ENCODE data around the gene TAC3. TPM values are rescaled to one million over a fixed set of nuclear protein-coding genes. Genes with fewer than 3 reads are reported as not detected.

The TAC3 gene
- total RNA-seq, 1 experiment from 2014 or later: 6.2 TPM

- H3K27ac ChIP-seq (ENCODE audit: insufficient read length, low read depth, low read length): no peak overlapping the region
- H2BK120ac ChIP-seq (ENCODE audit: low read depth, low read length, poor library complexity, severe bottlenecking): no peak overlapping the region
- TF ChIP-seq CTCF (conservative IDR thresholded peaks at IDR 0.05): no peak
- H3K27me3 ChIP-seq (ENCODE audit: insufficient read depth, low read length): no peaks in the 10 kb centered on the region
- H4K8ac ChIP-seq (replicated peaks; ENCODE audit: insufficient read length, low read depth, low read length): no peak overlapping the region
- no peak overlapping the region for H3K18ac ChIP-seq (ENCODE audit: insufficient read length, low read depth, low read length)
- H4K91ac ChIP-seq (ENCODE audit: insufficient read length, low read depth, low read length): no peak overlapping the region
- no peak overlapping the region for H2AFZ ChIP-seq (ENCODE audit: low read length)
- no peaks in the 10 kb centered on the region for H3K79me2 ChIP-seq (ENCODE audit: insufficient read depth, low read length)
- H4K5ac ChIP-seq (ENCODE audit: insufficient read length, low read depth, low read length): no peak overlapping the region
- H2BK20ac ChIP-seq (ENCODE audit: low read depth, low read length, poor library complexity, severe bottlenecking): no peak overlapping the region
- Mint-ChIP-seq H3K27me3 (ENCODE audit: low read depth) (peaks cover 8% of the 10 kb centered on the region), H3K4me3 (no peak overlapping the region), H3K36me3 (ENCODE audit: insufficient read depth in 1 of 3, low read depth in 3 of 3) (no peaks in the 10 kb centered on the region; a peak in 1 of 7 replicates), H3K4me1 (peaks cover 3 to 13% of the 10 kb centered on the region in 2 experiments), H3K27ac (no peak overlapping the region), H3K9me3 (no peaks in the 10 kb centered on the region)
- no peak overlapping the region for H3K4ac ChIP-seq (ENCODE audit: low read depth, low read length)
- H3K79me1 ChIP-seq (ENCODE audit: insufficient read depth, low read depth, low read length, poor library complexity, severe bottlenecking): no peaks in the 10 kb centered on the region
- no peaks in the 10 kb centered on the region for H4K20me1 ChIP-seq (ENCODE audit: control insufficient read depth, insufficient read depth, insufficient read length)
- H2BK12ac ChIP-seq (ENCODE audit: insufficient read length, low read depth, low read length): no peak overlapping the region
- no peak overlapping the region for H2BK15ac ChIP-seq (ENCODE audit: low read depth, low read length)
- H3K14ac ChIP-seq (ENCODE audit: insufficient read depth, low read length): no peak overlapping the region
- H3T11ph ChIP-seq (ENCODE audit: low read length): no peak overlapping the region
- H3K23ac ChIP-seq (ENCODE audit: insufficient read length, low read depth, low read length): no peak overlapping the region
- no peak for DNase-seq
- no peak overlapping the region for H2BK5ac ChIP-seq (ENCODE audit: insufficient read length, low read length)
- H3K56ac ChIP-seq (ENCODE audit: insufficient read length, low read depth, low read length): no peak overlapping the region
- no CpG with 5 or more reads among the region's 6 CpGs for WGBS (ENCODE audit: extremely low coverage, insufficient read length, low lambda C conversion rate)
- no peaks in the 10 kb centered on the region for H3K23me2 ChIP-seq (ENCODE audit: insufficient read length, low read depth, low read length, poor library complexity, severe bottlenecking)
- H3K4me2 ChIP-seq (ENCODE audit: insufficient read depth, insufficient read length, low read length): no peak overlapping the region
- no peaks in the 10 kb centered on the region for H3K4me1 ChIP-seq (ENCODE audit: insufficient read depth, low read length)
- no peaks in the 10 kb centered on the region for H3K9me3 ChIP-seq (ENCODE audit: control insufficient read depth, low read depth, low read length)
- H3K9ac ChIP-seq (ENCODE audit: extremely low read depth, insufficient read length, low read length): no peak overlapping the region
- no peak overlapping the region for H2AK5ac ChIP-seq (ENCODE audit: insufficient read length, low read length)
Observed at GRCh38 chr12:57046086-57046791, 29.9 kb upstream of the TAC3 start.

All from H9 (cell line).